Epidermal melanocyte (primary cell): ENCODE data around the gene RIC3.
"Not testable (repeated sequence)": the region's sequence is repeated elsewhere in the genome, so short reads cannot be mapped to it uniquely, and the experiment has no call there.

Experiments
- DNase-seq: peaks from one replicate; pipeline ENCODE4 v3.0.0; 2011; ENCODE audit warnings: low spot score; ENCODE audit not compliant: insufficient read length

The RIC3 gene

GRCh38 chr11:8190431-8190830 lies 21.6 kb upstream of the RIC3 start:
- DNase-seq, result no peak

DNA sequence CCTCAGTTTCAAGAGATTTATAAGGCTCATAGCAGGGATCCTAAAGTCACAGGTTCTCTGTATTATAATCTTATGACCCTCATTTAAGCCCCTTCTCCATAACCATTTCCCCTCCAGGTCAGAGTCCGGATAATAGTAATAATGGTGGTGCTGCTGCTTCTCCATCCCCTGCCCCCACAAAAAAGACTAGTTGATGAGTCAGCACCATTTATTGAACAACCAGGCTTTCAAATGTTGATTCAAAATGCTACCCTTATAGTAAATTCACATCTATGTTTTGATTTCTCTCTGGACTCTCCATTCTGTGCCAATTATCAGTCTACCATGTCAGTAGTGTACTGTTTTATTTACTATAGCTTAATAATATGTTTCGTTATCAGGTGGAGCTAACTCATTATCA lies 17.6 kb upstream of the RIC3 start:
- no peak for DNase-seq

GRCh38 chr11:8183111-8183510 lies 14.3 kb upstream of the RIC3 start:
- no peak for DNase-seq

DNA sequence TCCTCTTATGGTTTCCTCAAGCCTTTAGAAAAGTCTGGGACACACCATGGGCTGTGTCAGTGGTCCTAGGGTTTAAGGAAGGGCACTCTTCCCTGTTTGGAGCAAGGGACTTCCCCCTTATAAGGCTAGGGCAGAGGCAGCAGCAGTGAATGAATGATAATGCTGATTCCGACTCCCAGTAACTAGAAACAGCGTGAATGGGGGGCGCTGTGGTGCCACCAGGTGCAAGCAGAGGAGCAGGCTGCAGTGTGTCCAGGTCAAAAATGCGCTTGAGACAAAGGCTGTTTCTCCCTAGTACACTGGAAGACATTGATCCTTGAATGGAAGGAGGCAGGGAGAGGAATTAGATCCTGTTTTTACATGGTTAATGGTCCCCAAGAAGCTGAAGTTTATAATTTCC lies 11.6 kb upstream of the RIC3 start:
- no peak for DNase-seq

GRCh38 chr11:8178297-8178696 lies 9.5 kb upstream of the RIC3 start:
- no peak for DNase-seq

- DNase-seq, result no peak
These were observed 8.3 kb upstream of the RIC3 start for GRCh38 chr11:8177136-8177535.

GRCh38 chr11:8167796-8168195 lies 1.0 kb downstream of the RIC3 start:
- DNase-seq, result no peak

DNA sequence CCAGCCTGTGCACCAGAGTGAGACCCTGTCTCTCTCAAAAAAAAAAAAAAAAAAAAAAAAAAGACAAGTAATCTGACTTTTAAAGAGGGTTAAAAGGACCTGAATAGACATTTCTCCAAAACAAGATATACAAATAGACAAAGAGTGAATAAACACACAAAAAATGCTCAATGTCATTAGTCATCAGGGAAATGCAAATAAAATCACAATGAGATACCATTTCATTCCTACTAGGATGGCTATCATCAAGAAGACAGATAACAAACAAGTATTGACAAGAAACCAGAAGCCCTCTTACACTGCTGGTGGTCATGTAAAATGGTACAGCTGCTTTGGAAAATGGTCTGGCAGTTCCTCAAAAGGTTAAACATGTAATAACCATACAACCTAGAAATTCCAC lies 4.1 kb downstream of the RIC3 start:
- DNase-seq, result no peak

DNA sequence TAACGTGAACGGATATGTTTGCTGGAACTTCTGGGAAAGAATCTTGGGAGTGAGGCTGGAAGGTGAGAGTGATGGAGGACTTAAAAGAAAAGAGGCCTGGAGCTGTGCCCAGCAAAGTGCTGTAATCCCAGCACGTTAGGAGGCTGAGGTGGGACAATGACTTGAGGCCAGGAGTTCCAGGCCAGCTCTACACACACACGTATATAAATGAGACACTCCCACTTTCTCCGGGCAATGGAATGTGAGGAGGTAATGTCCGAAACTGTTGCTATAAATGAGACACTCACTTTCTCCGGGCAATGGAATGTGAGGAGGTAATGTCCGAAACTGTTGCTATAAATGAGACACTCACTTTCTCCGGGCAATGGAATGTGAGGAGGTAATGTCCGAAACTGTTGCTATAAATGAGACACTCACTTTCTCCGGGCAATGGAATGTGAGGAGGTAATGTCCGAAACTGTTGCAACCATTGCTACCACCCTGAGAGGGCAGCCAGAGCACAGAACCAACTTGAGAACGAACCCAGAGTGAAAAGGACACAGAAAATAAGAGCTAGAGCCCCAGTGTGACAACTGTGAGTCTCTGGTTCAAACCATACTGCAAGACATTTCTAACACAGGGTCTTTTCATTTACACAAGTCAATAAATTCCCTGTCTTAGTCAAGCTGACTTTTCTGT lies 7.1 kb downstream of the RIC3 start:
- not testable (repeated sequence) for DNase-seq

- DNase-seq, result no peak
These were observed 11.9 kb downstream of the RIC3 start for GRCh38 chr11:8156877-8157276.

DNA sequence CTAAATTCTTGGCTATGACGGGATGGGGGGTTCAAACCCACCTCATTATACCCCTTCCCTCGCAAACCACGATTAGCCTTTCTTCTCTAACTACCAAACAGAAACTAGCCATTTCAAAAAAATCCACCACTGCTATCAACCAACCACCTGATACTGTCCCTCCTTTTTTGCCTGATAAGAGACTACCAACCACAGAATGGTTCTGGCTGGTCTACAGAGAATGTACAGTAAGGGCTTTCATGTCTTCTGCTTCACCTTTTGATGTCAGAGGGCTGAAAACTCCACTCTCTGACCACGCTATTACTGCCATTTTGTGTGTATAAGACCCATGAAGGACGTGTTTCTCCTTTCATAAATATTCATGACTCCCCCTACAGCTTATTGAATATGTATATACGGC lies 19.1 kb downstream of the RIC3 start:
- DNase-seq, result no peak

- no peak for DNase-seq
These were observed 30.3 kb downstream of the RIC3 start for GRCh38 chr11:8138526-8138925.

- no peak for DNase-seq
These were observed 41.4 kb downstream of the RIC3 start for GRCh38 chr11:8127447-8127846.

- DNase-seq, result no peak
These were observed 42.1 kb downstream of the RIC3 start for GRCh38 chr11:8126649-8127289.

- no peak for DNase-seq
These were observed 46.6 kb downstream of the RIC3 start for GRCh38 chr11:8122173-8122764.

DNA sequence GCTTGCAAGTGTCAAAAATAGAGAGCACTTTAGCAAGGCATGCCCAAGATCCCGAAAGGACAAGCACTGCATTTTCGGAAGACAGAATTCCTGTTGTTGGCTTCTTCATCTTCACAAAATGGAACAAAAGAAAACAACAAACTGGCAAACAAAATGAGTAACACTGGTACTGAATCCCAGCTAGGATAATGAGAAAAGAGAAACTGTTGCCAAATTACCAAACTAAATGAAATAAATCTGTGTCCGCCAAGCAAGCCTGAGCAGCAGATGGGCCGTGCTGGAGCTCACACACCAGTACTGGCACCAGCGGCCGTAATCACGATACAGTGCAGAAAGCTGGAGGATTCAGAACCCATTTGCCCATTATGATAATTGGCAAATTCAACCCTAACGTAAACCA lies 57.2 kb downstream of the RIC3 start:
- no peak for DNase-seq

DNA sequence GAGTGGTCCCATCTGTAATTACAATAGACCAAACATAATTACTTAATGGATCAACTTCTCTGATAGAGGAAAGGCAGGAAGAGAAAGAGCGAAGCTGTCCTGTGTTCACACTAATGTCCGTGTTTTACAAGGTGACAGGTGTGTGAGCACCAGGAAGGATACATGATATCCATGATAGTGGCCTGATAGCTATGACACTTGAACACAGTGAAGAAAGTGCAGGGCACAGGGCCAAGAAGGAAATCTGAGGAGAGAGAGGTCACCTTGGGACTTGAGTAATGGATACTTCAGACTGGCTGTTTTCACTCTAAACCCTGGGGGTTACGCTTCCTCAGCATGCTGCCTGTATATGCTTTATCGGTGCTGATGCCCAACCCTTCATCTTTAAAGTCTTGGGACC lies 58.4 kb downstream of the RIC3 start:
- no peak for DNase-seq

DNA sequence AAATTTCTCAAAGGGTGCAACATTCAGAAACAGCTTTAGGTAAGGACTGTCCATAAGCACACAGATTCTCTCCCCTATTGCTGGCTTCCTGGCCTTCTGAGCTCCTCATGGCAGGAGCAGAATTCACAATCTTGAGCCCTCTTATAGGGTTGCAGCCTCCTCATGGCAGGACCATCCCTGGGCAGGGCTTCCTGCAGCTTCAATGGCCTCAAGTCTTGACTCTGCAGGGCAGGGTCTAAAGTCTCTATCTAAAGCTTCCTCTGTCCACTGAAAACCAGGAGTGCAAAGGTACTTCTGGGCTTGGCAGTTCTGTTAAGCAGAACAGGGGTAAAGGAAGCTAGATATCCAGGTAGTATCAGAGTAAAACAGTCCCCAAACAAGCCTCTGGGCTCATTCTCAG lies 59.1 kb downstream of the RIC3 start:
- no peak for DNase-seq

GRCh38 chr11:8108421-8108820 lies 60.4 kb downstream of the RIC3 start:
- no peak for DNase-seq

DNA sequence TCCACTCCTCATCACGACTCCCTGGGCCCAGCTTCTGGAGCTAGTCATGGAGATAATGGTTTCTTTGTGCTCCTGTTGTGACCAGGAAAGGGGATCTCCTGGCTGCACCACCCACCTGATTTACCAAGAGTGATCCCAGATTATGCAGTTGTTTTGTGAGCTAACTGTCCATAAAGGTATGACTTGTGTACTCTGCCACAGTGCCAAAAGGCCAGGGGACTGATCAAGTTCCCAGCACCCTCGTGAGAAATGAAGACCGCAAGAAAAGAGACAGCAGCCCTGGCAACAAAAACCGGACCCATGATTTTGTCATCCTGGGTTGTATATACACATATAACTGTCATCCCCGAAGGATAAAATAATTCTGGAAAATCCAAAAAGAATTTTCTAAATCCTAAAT lies 61.2 kb downstream of the RIC3 start:
- DNase-seq, result no peak

- DNase-seq, result no peak
These were observed 62.1 kb downstream of the RIC3 start for GRCh38 chr11:8106679-8107078.

- DNase-seq, result no peak
These were observed 63.2 kb downstream of the RIC3 start for GRCh38 chr11:8105666-8106065.

DNA sequence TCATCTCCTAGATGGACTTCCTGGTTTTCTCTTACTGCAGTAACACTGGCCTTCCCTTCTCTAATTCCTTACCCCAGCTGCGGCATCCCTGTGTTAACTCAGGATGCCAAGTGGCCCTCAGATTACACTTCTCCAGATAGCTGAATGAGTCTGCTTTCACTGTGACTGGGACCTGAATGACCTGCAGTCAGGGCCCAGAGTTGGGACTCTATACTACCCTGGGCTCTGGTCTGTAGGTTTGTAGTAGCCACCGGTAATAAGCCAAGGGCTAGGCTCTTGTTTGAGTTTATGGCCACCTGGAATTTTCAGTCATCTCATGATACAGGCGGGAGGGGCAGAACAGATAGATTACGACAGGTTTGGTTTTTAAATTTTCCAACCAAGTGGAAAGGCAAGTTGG lies 63.7 kb downstream of the RIC3 start:
- no peak for DNase-seq
